ENCODE results near the gene RARA. TPM values are rescaled to one million over a fixed set of nuclear protein-coding genes. Genes with fewer than 3 reads are reported as not detected.

Gene RARA
- total RNA-seq, 4 donors from 2014 or later: 19.4 to 32.1 (median 28.3) TPM

DNA sequence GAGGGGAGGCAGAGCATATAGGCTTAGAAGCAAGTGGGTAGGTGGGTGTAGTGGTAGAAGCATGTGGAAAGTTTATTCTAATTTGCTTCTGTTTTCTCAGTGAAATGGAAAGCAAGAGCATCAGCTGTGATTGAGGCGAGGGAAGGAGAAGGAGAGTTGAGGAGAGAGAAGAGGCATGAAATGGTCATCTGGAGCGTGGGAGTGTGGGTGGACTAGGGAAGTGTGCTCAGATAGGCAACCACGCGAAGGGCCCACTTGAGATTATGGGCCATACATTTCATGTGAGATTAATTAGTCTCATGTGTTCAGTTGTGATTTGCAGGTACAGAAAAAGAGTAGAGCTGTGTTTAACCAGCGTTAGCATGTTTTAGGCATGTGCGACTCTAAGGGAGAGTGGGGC, 42.1 kb upstream of the RARA start:
- H3K27me3 ChIP-seq: no peaks in the 10 kb centered on the region
- WGBS: 86% methylated on average over 6 of the region's 6 CpGs
- no peak for DNase-seq (ENCODE audit: low spot score in 2 of 2)
- H3K36me3 ChIP-seq: peaks cover 83% of the 10 kb centered on the region
- H3K4me3 ChIP-seq: no peak overlapping the region
- H3K4me1 ChIP-seq: no peaks in the 10 kb centered on the region
- H3K27ac ChIP-seq: no peak overlapping the region
- no peaks in the 10 kb centered on the region for H3K9me3 ChIP-seq
- TF ChIP-seq POLR2AphosphoS5 (IDR thresholded peaks at IDR 0.05): no peak
- no peak for TF ChIP-seq EP300 (IDR thresholded peaks at IDR 0.05)
- TF ChIP-seq, protein P1, sequence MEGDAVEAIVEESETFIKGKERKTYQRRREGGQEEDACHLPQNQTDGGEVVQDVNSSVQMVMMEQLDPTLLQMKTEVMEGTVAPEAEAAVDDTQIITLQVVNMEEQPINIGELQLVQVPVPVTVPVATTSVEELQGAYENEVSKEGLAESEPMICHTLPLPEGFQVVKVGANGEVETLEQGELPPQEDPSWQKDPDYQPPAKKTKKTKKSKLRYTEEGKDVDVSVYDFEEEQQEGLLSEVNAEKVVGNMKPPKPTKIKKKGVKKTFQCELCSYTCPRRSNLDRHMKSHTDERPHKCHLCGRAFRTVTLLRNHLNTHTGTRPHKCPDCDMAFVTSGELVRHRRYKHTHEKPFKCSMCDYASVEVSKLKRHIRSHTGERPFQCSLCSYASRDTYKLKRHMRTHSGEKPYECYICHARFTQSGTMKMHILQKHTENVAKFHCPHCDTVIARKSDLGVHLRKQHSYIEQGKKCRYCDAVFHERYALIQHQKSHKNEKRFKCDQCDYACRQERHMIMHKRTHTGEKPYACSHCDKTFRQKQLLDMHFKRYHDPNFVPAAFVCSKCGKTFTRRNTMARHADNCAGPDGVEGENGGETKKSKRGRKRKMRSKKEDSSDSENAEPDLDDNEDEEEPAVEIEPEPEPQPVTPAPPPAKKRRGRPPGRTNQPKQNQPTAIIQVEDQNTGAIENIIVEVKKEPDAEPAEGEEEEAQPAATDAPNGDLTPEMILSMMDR (IDR thresholded peaks at IDR 0.05): no peak
- no peak for TF ChIP-seq POLR2A (IDR thresholded peaks at IDR 0.05)

DNA sequence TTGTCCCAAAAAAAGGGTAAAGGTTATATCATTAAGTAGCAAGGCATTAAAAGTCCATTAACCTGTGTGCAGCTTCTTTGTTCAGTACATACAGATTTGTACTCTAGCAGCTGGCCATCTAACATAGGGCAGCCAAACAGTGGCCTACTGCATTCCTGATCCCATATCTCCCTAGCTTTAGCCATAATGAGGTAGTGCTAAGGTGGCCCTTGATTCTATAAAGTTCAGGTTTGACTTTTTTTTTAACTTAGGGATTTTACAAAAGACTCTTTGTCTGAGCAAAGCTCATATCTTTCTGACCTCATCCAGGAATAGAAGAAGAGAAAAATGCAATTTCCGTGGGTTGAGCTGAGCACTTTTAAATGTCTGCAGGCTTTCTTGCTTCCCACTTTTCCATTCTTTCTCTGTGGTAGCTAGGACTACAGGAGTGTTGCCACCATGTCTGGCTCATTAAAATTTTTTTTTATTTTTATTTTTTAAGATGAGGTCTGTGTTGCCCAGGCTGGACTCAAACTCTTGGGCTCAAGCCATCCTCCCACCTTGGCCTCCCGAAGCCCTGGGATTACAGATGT, 40.8 kb upstream of the RARA start:
- H3K4me1 ChIP-seq: no peaks in the 10 kb centered on the region
- peaks cover 83% of the 10 kb centered on the region for H3K36me3 ChIP-seq
- H3K9me3 ChIP-seq: no peaks in the 10 kb centered on the region
- H3K4me3 ChIP-seq: no peak overlapping the region
- WGBS: 89% methylated on average over 2 of the region's 2 CpGs
- TF ChIP-seq EP300 (IDR thresholded peaks at IDR 0.05) (no peak), POLR2A (IDR thresholded peaks at IDR 0.05) (no peak), POLR2AphosphoS5 (IDR thresholded peaks at IDR 0.05) (no peak)
- TF ChIP-seq, protein P1 (IDR thresholded peaks at IDR 0.05): no peak
- DNase-seq (ENCODE audit: low spot score in 2 of 2): no peak
- H3K27ac ChIP-seq: no peak overlapping the region
- no peaks in the 10 kb centered on the region for H3K27me3 ChIP-seq

DNA sequence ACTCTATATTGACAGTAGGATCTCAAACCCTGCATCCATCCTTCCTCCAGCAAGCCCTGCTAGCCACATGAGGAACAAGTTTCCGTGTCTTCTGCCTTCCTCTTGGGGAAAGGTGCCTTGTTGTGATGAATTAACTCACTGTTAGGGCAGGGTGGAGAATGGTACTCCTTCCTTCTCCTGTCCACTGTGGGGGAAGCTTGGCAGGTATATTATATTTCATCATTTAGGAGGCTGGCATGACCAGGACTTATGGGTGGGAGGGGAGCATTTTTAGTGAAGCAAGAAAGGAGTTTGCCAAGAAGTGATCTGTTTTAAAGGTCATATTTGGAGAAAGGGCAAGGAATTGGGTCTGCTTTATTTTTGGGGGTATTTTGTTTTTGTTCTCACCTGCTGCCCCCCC, 30.6 kb upstream of the RARA start:
- no peak overlapping the region for H3K27ac ChIP-seq
- peaks cover 3% of the 10 kb centered on the region for H3K4me1 ChIP-seq
- WGBS: 80% methylated on average over 1 of the region's 1 CpG
- peaks cover 82% of the 10 kb centered on the region for H3K36me3 ChIP-seq
- H3K27me3 ChIP-seq: no peaks in the 10 kb centered on the region
- DNase-seq (ENCODE audit: low spot score in 2 of 2): no peak
- H3K4me3 ChIP-seq: no peak overlapping the region
- no peaks in the 10 kb centered on the region for H3K9me3 ChIP-seq
- TF ChIP-seq EP300 (IDR thresholded peaks at IDR 0.05) (no peak), POLR2AphosphoS5 (IDR thresholded peaks at IDR 0.05) (no peak), POLR2A (IDR thresholded peaks at IDR 0.05) (no peak)
- TF ChIP-seq, protein P1 (IDR thresholded peaks at IDR 0.05): no peak

DNA sequence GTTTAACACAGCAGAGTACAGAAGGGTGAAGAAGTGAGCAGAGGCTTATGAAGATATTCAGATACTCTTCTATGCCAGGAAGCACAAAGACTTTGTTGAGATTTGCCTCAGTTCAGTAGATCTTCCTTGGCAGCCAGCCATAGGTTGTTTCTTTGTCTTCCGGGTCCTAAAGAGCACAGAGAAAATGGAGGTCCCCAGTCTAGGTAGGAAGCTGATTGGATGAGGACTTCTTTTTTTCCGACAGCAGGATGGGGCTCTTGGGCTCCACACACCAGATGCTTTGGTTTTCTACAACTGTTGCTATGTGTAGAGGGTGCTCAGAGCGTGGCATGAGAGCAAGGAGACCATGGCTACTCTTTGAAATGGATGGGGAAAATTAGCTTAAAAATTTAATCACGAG, 29.6 kb upstream of the RARA start:
- TF ChIP-seq POLR2A (IDR thresholded peaks at IDR 0.05) (no peak), POLR2AphosphoS5 (IDR thresholded peaks at IDR 0.05) (no peak), EP300 (IDR thresholded peaks at IDR 0.05) (no peak)
- TF ChIP-seq, protein P1 (IDR thresholded peaks at IDR 0.05): no peak
- Histone ChIP-seq H3K9me3 (no peaks in the 10 kb centered on the region), H3K4me1 (peaks cover 13% of the 10 kb centered on the region), H3K27ac (no peak overlapping the region), H3K36me3 (peaks cover 73% of the 10 kb centered on the region), H3K4me3 (no peak overlapping the region), H3K27me3 (no peaks in the 10 kb centered on the region)
- no peak for DNase-seq (ENCODE audit: low spot score in 2 of 2)
- WGBS: 87% methylated on average over 4 of the region's 4 CpGs

DNA sequence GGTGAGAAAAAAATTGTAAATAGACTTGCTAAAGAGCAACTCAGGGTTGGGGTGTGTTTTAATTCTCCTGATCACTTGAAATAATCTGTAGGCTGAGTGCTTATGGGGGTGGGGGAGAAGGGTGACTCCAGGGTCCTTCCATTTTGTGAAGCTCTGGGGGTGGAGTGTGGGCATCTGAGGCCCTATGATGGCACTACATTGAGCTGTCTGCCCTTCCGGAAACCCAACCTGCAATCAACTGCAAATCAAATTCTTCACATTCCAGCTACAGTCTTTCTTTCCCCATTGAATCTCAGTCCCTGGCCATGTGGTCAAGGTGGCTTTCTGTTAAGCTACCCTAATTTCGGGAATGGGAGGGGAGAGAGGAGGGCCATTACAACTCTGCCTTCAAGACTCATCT, 27.3 kb upstream of the RARA start:
- 84% methylated on average over 2 of the region's 2 CpGs for WGBS
- Histone ChIP-seq H3K27me3 (no peaks in the 10 kb centered on the region), H3K4me3 (no peak overlapping the region), H3K36me3 (peaks cover 52% of the 10 kb centered on the region), H3K9me3 (no peaks in the 10 kb centered on the region), H3K4me1 (peaks cover 20% of the 10 kb centered on the region), H3K27ac (no peak overlapping the region)
- TF ChIP-seq EP300 (IDR thresholded peaks at IDR 0.05) (no peak), POLR2A (IDR thresholded peaks at IDR 0.05) (no peak)
- TF ChIP-seq, protein P1 (IDR thresholded peaks at IDR 0.05): no peak
- no peak for DNase-seq (ENCODE audit: low spot score in 2 of 2)

Data from suprapubic skin (tissue), 4 donors.